K562 (cell line): ENCODE results near the gene PRSS57.

Source experiments
- CTCF ChIP-seq, 3 experiments: IDR thresholded peaks in 2 of 3; conservative IDR thresholded peaks in 1 of 3; 2 replicates each; pipeline ENCODE4 v1.5.1; 2011 to 2012; ENCODE audit warnings: low read length in 3 of 3, mild to moderate bottlenecking in 3 of 3, control low read depth in 2 of 3, improper control_type of control experiment in 1 of 3, inconsistent platforms in 1 of 3, low read depth in 1 of 3, mixed read lengths in 1 of 3, moderate library complexity in 1 of 3; ENCODE audit not compliant: insufficient read depth in 2 of 3
- JUN ChIP-seq, 2 experiments: sonication (generic) in 1 of 2; formaldehyde crosslinking in 1 of 2; IDR thresholded peaks; 2 replicates each; pipeline versions ENCODE4 v1.6.1 to v1.8.0; 2012 to 2022; ENCODE audit warnings: borderline replicate concordance in 2 of 2, mild to moderate bottlenecking in 2 of 2, improper control_type of control experiment in 1 of 2, low read depth in 1 of 2, low read length in 1 of 2, missing genetic modification reagents in 1 of 2
- NFATC3 ChIP-seq: fragments of 450-650 bp; IDR thresholded peaks from 2 replicates; pipeline ENCODE4 v1.6.1; 2017; ENCODE audit warnings: mild to moderate bottlenecking
- RBBP5 ChIP-seq: fragments of 200-600 bp; sonication (generic); IDR thresholded peaks from 2 replicates; pipeline ENCODE4 v1.6.1; 2012; ENCODE audit warnings: borderline replicate concordance, mild to moderate bottlenecking, low read length, control low read depth, inconsistent platforms; ENCODE audit not compliant: insufficient read depth, poor library complexity, severe bottlenecking
- SRSF9 ChIP-seq: fragments of 200-400 bp; formaldehyde crosslinking; IDR thresholded peaks from 2 replicates; pipeline ENCODE4 v1.6.1; 2017; ENCODE audit warnings: low read depth, low read length, borderline replicate concordance
- ZNF3 ChIP-seq: fragments of 250-450 bp; sonication (Bioruptor Pico); IDR thresholded peaks from 2 replicates; pipeline ENCODE4 v1.5.0; 2021; ENCODE audit warnings: mild to moderate bottlenecking, moderate library complexity
- TF ChIP-seq, protein P1 (sequence below): sonication (generic); formaldehyde crosslinking; IDR thresholded peaks from 2 replicates; pipeline ENCODE4 v1.4.0; 2020; ENCODE audit warnings: mild to moderate bottlenecking, missing genetic modification reagents

GRCh38 chr19:742540-743075 is 47.4 kb upstream of the PRSS57 start:
- TF ChIP-seq SRSF9 (no peak), CTCF (IDR thresholded peaks at IDR 0.05 in 2 of 3, conservative IDR thresholded peaks at IDR 0.05 in 1 of 3; ENCODE audit: insufficient read depth in 2 of 3, low read depth in 1 of 3, low read length in 3 of 3) (no peak), RBBP5 (no peak), JUN (IDR thresholded peaks at IDR 0.05; ENCODE audit: borderline replicate concordance, low read depth, low read length) (no peak), JUN (CRISPR knock-in tag; IDR thresholded peaks at IDR 0.05; ENCODE audit: borderline replicate concordance) (no peak), ZNF3 (CRISPR knock-in tag) (no peak), NFATC3 (no peak)
- TF ChIP-seq, protein P1, sequence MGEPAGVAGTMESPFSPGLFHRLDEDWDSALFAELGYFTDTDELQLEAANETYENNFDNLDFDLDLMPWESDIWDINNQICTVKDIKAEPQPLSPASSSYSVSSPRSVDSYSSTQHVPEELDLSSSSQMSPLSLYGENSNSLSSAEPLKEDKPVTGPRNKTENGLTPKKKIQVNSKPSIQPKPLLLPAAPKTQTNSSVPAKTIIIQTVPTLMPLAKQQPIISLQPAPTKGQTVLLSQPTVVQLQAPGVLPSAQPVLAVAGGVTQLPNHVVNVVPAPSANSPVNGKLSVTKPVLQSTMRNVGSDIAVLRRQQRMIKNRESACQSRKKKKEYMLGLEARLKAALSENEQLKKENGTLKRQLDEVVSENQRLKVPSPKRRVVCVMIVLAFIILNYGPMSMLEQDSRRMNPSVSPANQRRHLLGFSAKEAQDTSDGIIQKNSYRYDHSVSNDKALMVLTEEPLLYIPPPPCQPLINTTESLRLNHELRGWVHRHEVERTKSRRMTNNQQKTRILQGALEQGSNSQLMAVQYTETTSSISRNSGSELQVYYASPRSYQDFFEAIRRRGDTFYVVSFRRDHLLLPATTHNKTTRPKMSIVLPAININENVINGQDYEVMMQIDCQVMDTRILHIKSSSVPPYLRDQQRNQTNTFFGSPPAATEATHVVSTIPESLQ, result no peak
